Neural progenitor cell (in vitro differentiated cells): Measurements from ENCODE around the gene C10orf62. TPM values are rescaled to one million over a fixed set of nuclear protein-coding genes. Genes with fewer than 3 reads are reported as not detected.
"Not testable (repeated sequence)": the region's sequence is repeated elsewhere in the genome, so short reads cannot be mapped to it uniquely, and the experiment has no call there.

Experiments
- DNase-seq: peaks from one replicate; pipeline ENCODE4 v3.0.0-alpha.2; 2016; ENCODE audit warnings: low spot score
- H2AFZ ChIP-seq: fragments of 200-600 bp; sonication (generic); replicated peaks from 2 replicates; pipeline ENCODE4 v1.6.1; 2016; ENCODE audit warnings: antibody characterized with exemption
- H3F3A ChIP-seq: fragments of 200-600 bp; sonication (generic); 2 replicates; pipeline ENCODE4 v1.6.1; 2016; ENCODE audit warnings: antibody characterized with exemption, low read depth
- H3K27ac ChIP-seq: fragments of 200-600 bp; sonication (generic); 2 replicates; pipeline ENCODE4 v1.5.1; 2016; ENCODE audit warnings: mild to moderate bottlenecking
- H3K27me3 ChIP-seq: fragments of 200-600 bp; sonication (generic); 2 replicates; pipeline ENCODE4 v1.6.1; 2016; ENCODE audit warnings: mild to moderate bottlenecking, moderate library complexity
- H3K36me3 ChIP-seq: fragments of 200-600 bp; sonication (generic); 2 replicates; pipeline ENCODE4 v1.5.1; 2016
- H3K4me1 ChIP-seq: fragments of 200-600 bp; sonication (generic); 2 replicates; pipeline ENCODE4 v1.6.1; 2016; ENCODE audit warnings: mixed run types
- H3K4me2 ChIP-seq: fragments of 200-600 bp; sonication (generic); 2 replicates; pipeline ENCODE4 v1.6.1; 2016
- H3K4me3 ChIP-seq: fragments of 200-600 bp; sonication (generic); 2 replicates; pipeline ENCODE4 v1.5.1; 2016
- H3K79me2 ChIP-seq: fragments of 200-600 bp; sonication (generic); 2 replicates; pipeline ENCODE4 v1.6.1; 2016; ENCODE audit warnings: low read depth
- H3K9ac ChIP-seq: fragments of 200-600 bp; sonication (generic); 2 replicates; pipeline ENCODE4 v1.6.1; 2016
- H3K9me3 ChIP-seq: fragments of 200-600 bp; sonication (generic); 2 replicates; pipeline ENCODE4 v1.5.1; 2016; ENCODE audit warnings: low read depth
- H4K20me1 ChIP-seq: fragments of 200-600 bp; sonication (generic); 2 replicates; pipeline ENCODE4 v1.6.1; 2016; ENCODE audit warnings: low read depth
- H3K27ac Mint-ChIP-seq: 3 replicates; pipeline ENCODE4 v1.8.0; 2021; ENCODE audit warnings: mixed read lengths
- H3K27me3 Mint-ChIP-seq: 2 replicates; pipeline ENCODE4 v1.8.0; 2022; ENCODE audit warnings: low read depth, mild to moderate bottlenecking, inconsistent platforms, moderate library complexity, mixed read lengths; ENCODE audit not compliant: insufficient read depth
- H3K36me3 Mint-ChIP-seq: 3 replicates; pipeline ENCODE4 v1.8.0; 2021; ENCODE audit warnings: mixed read lengths
- H3K4me1 Mint-ChIP-seq: 3 replicates; pipeline ENCODE4 v1.8.0; 2021; ENCODE audit warnings: mixed read lengths
- H3K4me3 Mint-ChIP-seq: 3 replicates; pipeline ENCODE4 v1.8.0; 2021; ENCODE audit warnings: mild to moderate bottlenecking, moderate library complexity, mixed read lengths
- H3K9me3 Mint-ChIP-seq: 3 replicates; pipeline ENCODE4 v1.8.0; 2020; ENCODE audit warnings: mixed read lengths
- CTCF ChIP-seq: fragments of 200-600 bp; sonication (generic); IDR thresholded peaks from 2 replicates; pipeline ENCODE4 v1.5.1; 2017; ENCODE audit warnings: antibody characterized with exemption, mild to moderate bottlenecking
- EZH2 ChIP-seq: fragments of 200-600 bp; sonication (generic); IDR thresholded peaks from 2 replicates; pipeline ENCODE4 v1.6.1; 2017; ENCODE audit warnings: antibody characterized with exemption, mild to moderate bottlenecking, moderate library complexity
- EZH2phosphoT487 ChIP-seq: fragments of 200-600 bp; sonication (generic); IDR thresholded peaks from 2 replicates; pipeline ENCODE4 v1.6.1; 2017; ENCODE audit warnings: antibody characterized with exemption
- total RNA-seq: library from RNA; depleted of rRNA; stranded (reverse); fragments of >200 nt; gene quantifications from 2 replicates; pipeline ENCODE4 v1.2.3, GENCODE V29; 2015; ENCODE audit warnings: low replicate concordance

The C10orf62 gene
- total RNA-seq, 1 donor from 2014 or later, result not detected

- TF ChIP-seq CTCF (no peak), EZH2phosphoT487 (no peak), EZH2 (no peak)
- Mint-ChIP-seq H3K9me3 (no peaks in the 10 kb centered on the region), H3K27me3 (peaks cover 6% of the 10 kb centered on the region), H3K36me3 (peaks cover 9% of the 10 kb centered on the region), H3K27ac (peak within 1 kb of the TSS; percentile 99), H3K4me3 (peak within 1 kb of the TSS; percentile 100), H3K4me1 (peaks cover 13% of the 10 kb centered on the region)
- H3K4me2 ChIP-seq, result peak within 1 kb of the TSS; percentile 83
- H3K9me3 ChIP-seq, result no peaks in the 10 kb centered on the region
- H3K4me1 ChIP-seq, result peaks cover 8% of the 10 kb centered on the region
- peak within 1 kb of the TSS; percentile 92 for H2AFZ ChIP-seq
- H3K27me3 ChIP-seq, result no peaks in the 10 kb centered on the region
- no peaks in the 10 kb centered on the region for H4K20me1 ChIP-seq
- H3K27ac ChIP-seq, result peak within 1 kb of the TSS; percentile 49
- peak within 1 kb of the TSS; percentile 43 for H3K9ac ChIP-seq
- peak within 1 kb of the TSS; percentile 69 for H3K4me3 ChIP-seq
- H3K36me3 ChIP-seq, result no peaks in the 10 kb centered on the region
- H3K79me2 ChIP-seq, result peaks cover 28% of the 10 kb centered on the region
- peak; percentile 96 for DNase-seq
- H3F3A ChIP-seq, result peaks cover 11% of the 10 kb centered on the region
Measured at GRCh38 chr10:97632949-97633884, 43.7 kb downstream of the C10orf62 start, which contains the start of gene MORN4. MORN4 (minus strand) TSS chr10:97633500; CDS start chr10:97619653, 13,847 bp downstream.

GRCh38 chr10:97633921-97634320, 44.4 kb downstream of the C10orf62 start:
- no peaks in the 10 kb centered on the region for H3K9me3 ChIP-seq
- peak overlapping the region; percentile 92 for H2AFZ ChIP-seq
- peak overlapping the region; percentile 69 for H3K4me3 ChIP-seq
- no peaks in the 10 kb centered on the region for H3K27me3 ChIP-seq
- H4K20me1 ChIP-seq, result no peaks in the 10 kb centered on the region
- Mint-ChIP-seq H3K27me3 (peaks cover 6% of the 10 kb centered on the region), H3K27ac (peak overlapping the region; percentile 99), H3K36me3 (peaks cover 8% of the 10 kb centered on the region), H3K4me3 (peak overlapping the region; percentile 100), H3K9me3 (no peaks in the 10 kb centered on the region), H3K4me1 (peaks cover 13% of the 10 kb centered on the region)
- DNase-seq, result peak; percentile 16
- H3K79me2 ChIP-seq, result peaks cover 28% of the 10 kb centered on the region
- H3K4me1 ChIP-seq, result peaks cover 8% of the 10 kb centered on the region
- TF ChIP-seq EZH2 (no peak), CTCF (peak; percentile 21)
- H3F3A ChIP-seq, result peaks cover 18% of the 10 kb centered on the region
- H3K27ac ChIP-seq, result peak overlapping the region; percentile 14
- H3K4me2 ChIP-seq, result peak overlapping the region; percentile 83
- H3K36me3 ChIP-seq, result no peaks in the 10 kb centered on the region
- no peak overlapping the region for H3K9ac ChIP-seq

GRCh38 chr10:97635577-97635976, 46.1 kb downstream of the C10orf62 start:
- Mint-ChIP-seq H3K9me3 (no peaks in the 10 kb centered on the region), H3K4me3 (no peak overlapping the region), H3K36me3 (peaks cover 2% of the 10 kb centered on the region), H3K27me3 (peaks cover 2% of the 10 kb centered on the region), H3K27ac (no peak overlapping the region), H3K4me1 (peaks cover 17% of the 10 kb centered on the region)
- no peaks in the 10 kb centered on the region for H4K20me1 ChIP-seq
- H3K27me3 ChIP-seq, result no peaks in the 10 kb centered on the region
- H2AFZ ChIP-seq, result no peak overlapping the region
- H3K27ac ChIP-seq, result no peak overlapping the region
- H3K4me1 ChIP-seq, result peaks cover 8% of the 10 kb centered on the region
- no peak for DNase-seq
- no peaks in the 10 kb centered on the region for H3K36me3 ChIP-seq
- no peak overlapping the region for H3K9ac ChIP-seq
- no peak overlapping the region for H3K4me3 ChIP-seq
- TF ChIP-seq CTCF (no peak), EZH2 (no peak), EZH2phosphoT487 (no peak)
- H3F3A ChIP-seq, result peaks cover 22% of the 10 kb centered on the region
- H3K4me2 ChIP-seq, result no peak overlapping the region
- peaks cover 23% of the 10 kb centered on the region for H3K79me2 ChIP-seq
- H3K9me3 ChIP-seq, result no peaks in the 10 kb centered on the region

- Histone ChIP-seq H3K79me2 (peaks cover 33% of the 10 kb centered on the region), H3K4me1 (peaks cover 11% of the 10 kb centered on the region), H4K20me1 (peaks cover 27% of the 10 kb centered on the region), H3F3A (peaks cover 16% of the 10 kb centered on the region)
- not testable (repeated sequence) for H3K27ac ChIP-seq, H3K27me3 Mint-ChIP-seq, H3K9ac ChIP-seq, H3K9me3 Mint-ChIP-seq, H3K9me3 ChIP-seq, H3K4me3 ChIP-seq, H3K4me2 ChIP-seq, H3K4me3 Mint-ChIP-seq, H3K36me3 ChIP-seq, DNase-seq, H3K27me3 ChIP-seq, H3K36me3 Mint-ChIP-seq, H2AFZ ChIP-seq, H3K27ac Mint-ChIP-seq
- peaks cover 20% of the 10 kb centered on the region for H3K4me1 Mint-ChIP-seq
Measured at GRCh38 chr10:97639090-97639489, 49.6 kb downstream of the C10orf62 start.
